Measurements from ENCODE around the gene PAGR1.

PAGR1 gene

DNA sequence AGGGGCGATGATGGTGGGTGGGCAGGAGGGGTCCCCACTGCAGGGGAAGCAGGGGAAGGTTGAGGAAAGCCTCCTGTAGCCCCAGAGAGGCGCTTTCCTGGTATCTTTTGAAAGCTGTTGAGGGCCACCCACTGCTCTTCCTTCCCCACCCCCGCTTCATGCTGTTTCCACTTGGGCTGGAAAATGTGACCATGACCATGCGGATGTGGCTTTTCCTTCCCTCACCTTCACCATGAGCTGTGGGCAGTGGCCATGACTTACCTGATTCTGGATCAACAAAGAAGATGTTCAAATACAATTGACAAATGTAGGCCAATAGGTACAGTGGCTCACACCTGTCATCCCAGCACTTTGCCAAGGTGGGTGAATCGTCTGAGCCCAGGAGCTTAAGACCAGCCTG, 18.1 kb downstream of the PAGR1 start:
- H3K4me3 ChIP-seq (replicated peaks; ENCODE audit: low read depth, low read length): no peak overlapping the region
- DNase-seq (ENCODE audit: low read depth): no peak
- TF ChIP-seq, protein P1, sequence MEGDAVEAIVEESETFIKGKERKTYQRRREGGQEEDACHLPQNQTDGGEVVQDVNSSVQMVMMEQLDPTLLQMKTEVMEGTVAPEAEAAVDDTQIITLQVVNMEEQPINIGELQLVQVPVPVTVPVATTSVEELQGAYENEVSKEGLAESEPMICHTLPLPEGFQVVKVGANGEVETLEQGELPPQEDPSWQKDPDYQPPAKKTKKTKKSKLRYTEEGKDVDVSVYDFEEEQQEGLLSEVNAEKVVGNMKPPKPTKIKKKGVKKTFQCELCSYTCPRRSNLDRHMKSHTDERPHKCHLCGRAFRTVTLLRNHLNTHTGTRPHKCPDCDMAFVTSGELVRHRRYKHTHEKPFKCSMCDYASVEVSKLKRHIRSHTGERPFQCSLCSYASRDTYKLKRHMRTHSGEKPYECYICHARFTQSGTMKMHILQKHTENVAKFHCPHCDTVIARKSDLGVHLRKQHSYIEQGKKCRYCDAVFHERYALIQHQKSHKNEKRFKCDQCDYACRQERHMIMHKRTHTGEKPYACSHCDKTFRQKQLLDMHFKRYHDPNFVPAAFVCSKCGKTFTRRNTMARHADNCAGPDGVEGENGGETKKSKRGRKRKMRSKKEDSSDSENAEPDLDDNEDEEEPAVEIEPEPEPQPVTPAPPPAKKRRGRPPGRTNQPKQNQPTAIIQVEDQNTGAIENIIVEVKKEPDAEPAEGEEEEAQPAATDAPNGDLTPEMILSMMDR (IDR thresholded peaks at IDR 0.05; ENCODE audit: low read length, missing control alignments): no peak

DNA sequence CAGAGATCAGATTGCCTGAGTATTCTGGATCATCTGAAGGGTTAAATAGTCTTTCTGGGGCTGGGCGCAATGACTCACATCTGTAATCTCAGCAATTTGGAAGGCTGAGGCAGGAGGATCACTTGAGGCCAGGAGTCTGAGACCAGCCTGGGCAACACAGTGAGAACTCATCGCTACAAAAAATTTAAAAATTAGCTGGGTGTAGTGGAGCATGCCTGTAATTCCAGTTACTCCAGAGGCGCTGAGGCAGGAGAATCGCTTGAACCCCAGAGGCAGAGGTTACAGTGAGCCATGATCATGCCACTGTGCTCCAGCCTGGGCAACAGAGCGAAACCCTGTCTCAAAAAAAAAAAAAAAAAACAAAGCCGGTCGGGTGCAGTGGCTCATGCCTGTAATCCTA, 20.0 kb downstream of the PAGR1 start:
- no peak overlapping the region for H3K4me3 ChIP-seq (replicated peaks; ENCODE audit: low read depth, low read length)
- DNase-seq (ENCODE audit: low read depth): no peak
- TF ChIP-seq, protein P1 (IDR thresholded peaks at IDR 0.05; ENCODE audit: low read length, missing control alignments): no peak

- no peak overlapping the region for H3K4me3 ChIP-seq (replicated peaks; ENCODE audit: low read depth, low read length)
- DNase-seq (ENCODE audit: low read depth): no peak
- TF ChIP-seq, protein P1 (IDR thresholded peaks at IDR 0.05; ENCODE audit: low read length, missing control alignments): no peak
Measured at GRCh38 chr16:29836623-29837022, 20.7 kb downstream of the PAGR1 start.

GRCh38 chr16:29837841-29838240, 21.9 kb downstream of the PAGR1 start:
- no peak for DNase-seq (ENCODE audit: low read depth)
- no peak overlapping the region for H3K4me3 ChIP-seq (replicated peaks; ENCODE audit: low read depth, low read length)
- TF ChIP-seq, protein P1 (IDR thresholded peaks at IDR 0.05; ENCODE audit: low read length, missing control alignments): no peak

- DNase-seq (ENCODE audit: low read depth): no peak
- H3K4me3 ChIP-seq (replicated peaks; ENCODE audit: low read depth, low read length): no peak overlapping the region
- TF ChIP-seq, protein P1 (IDR thresholded peaks at IDR 0.05; ENCODE audit: low read length, missing control alignments): no peak
Measured at GRCh38 chr16:29839822-29840221, 23.9 kb downstream of the PAGR1 start.

DNA sequence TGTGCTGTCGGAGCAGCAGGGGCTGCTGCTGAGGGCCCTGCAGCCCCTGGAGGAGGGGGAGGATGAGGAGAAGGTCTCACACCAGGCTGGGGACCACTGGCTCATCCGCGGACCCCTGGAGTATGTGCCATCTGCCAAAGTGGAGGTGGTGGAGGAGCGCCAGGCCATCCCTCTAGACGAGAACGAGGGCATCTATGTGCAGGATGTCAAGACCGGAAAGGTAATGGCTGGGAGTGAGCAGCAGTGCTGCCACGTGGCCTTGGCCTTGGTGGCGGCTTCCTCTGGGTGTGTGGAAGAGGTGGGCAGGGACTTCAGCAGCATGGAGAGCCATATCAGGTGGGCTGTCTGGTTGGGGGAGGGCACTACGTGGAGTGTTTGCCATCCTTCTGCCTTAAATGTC, 24.3 kb downstream of the PAGR1 start:
- no peak overlapping the region for H3K4me3 ChIP-seq (replicated peaks; ENCODE audit: low read depth, low read length)
- DNase-seq (ENCODE audit: low read depth): no peak
- TF ChIP-seq, protein P1 (IDR thresholded peaks at IDR 0.05; ENCODE audit: low read length, missing control alignments): no peak

DNA sequence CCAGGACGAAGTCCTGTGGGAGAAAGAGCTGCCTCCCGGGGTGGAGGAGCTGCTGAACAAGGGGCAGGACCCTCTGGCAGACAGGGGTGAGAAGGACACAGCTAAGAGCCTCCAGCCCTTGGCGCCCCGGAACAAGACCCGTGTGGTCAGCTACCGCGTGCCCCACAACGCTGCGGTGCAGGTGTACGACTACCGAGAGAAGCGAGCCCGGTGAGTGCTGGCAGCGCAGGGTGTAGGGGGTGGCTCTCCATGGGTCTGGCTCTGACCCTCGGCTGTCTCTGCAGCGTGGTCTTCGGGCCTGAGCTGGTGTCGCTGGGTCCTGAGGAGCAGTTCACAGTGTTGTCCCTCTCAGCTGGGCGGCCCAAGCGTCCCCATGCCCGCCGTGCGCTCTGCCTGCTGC, 25.7 kb downstream of the PAGR1 start:
- no peak for DNase-seq (ENCODE audit: low read depth)
- TF ChIP-seq, protein P1 (IDR thresholded peaks at IDR 0.05; ENCODE audit: low read length, missing control alignments): no peak

More for the DNA sequence above, 25.7 kb downstream of the PAGR1 start:
- no peak overlapping the region for H3K4me3 ChIP-seq (replicated peaks; ENCODE audit: low read depth, low read length)
